ENCODE results near the gene SNAPC2.
"Not testable (repeated sequence)": the region's sequence is repeated elsewhere in the genome, so short reads cannot be mapped to it uniquely, and the experiment has no call there.

SNAPC2 gene

GRCh38 chr19:7932930-7933300 lies 12.8 kb downstream of the SNAPC2 start:
- in situ Hi-C loops (cut with MboI; ENCODE audit: low sequenced_read_pairs), result no loop called here

GRCh38 chr19:7933411-7933810 lies 13.3 kb downstream of the SNAPC2 start:
- in situ Hi-C loops (cut with MboI; ENCODE audit: low sequenced_read_pairs), result no loop called here

- in situ Hi-C loops (cut with MboI; ENCODE audit: low sequenced_read_pairs), result no loop called here
These were observed 13.9 kb downstream of the SNAPC2 start for GRCh38 chr19:7933828-7934725.

- in situ Hi-C loops (cut with MboI; ENCODE audit: low sequenced_read_pairs), result no loop called here
These were observed 14.6 kb downstream of the SNAPC2 start for GRCh38 chr19:7934766-7935165.

- in situ Hi-C loops (cut with MboI; ENCODE audit: low sequenced_read_pairs), result no loop called here
These were observed 20.7 kb downstream of the SNAPC2 start for GRCh38 chr19:7940841-7941240.

DNA sequence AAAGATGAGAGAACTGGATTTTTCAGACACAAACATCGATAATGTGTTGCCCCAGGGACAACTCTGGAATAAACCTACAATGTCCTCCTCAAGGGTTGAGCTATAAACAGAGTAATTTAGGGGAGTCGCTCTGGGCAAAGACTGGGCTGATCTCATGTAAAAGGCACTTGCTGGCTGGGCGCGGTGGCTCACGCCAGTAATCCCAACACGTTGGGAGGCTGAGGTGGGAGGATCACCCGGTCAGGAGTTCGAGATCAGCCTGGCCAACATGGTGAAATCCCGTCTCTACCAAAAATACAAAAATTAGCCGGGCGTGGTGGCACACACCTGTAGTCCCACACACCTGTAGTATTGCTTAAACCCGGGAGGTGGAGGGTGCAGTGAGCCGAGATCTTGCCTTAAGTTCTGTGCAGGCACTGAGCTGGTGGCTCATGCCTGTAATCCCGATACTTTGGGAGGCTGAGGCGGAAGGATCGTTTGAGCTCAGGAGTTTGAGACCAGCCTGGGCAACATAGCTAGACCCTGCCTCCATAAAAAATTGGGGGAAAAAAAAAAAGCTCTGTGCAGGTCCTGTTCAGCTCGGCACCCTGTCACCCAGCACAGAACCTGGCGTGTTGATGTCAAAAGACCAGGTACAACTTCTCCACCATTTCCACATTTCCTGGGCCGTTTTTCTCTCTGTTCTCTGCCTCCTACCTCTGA lies 21.9 kb downstream of the SNAPC2 start:
- in situ Hi-C loops (cut with MboI; ENCODE audit: low sequenced_read_pairs), result no loop called here

DNA sequence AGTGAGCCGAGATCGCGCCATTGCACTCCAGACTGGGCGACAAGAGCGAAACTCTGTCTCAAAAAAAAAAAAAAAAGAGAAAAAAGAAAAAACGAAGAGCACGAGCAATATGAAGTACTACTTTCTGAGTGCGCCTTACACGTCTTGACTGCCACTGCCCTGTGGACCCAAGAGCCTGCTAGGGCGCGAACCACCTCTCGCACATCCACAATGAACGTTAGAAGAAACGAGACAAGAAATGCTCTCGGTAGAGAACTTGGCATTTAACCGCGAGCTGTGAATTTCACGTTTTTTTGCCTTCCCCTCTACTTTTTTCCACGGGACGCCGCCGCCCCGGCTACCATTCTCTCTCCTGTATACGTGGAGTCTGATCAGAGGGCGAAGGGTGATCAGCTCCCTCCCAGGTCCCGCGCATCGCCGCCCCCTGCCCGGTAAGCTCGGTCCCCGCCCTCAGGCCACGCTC lies 22.9 kb downstream of the SNAPC2 start:
- in situ Hi-C loops (cut with MboI; ENCODE audit: low sequenced_read_pairs), result no loop called here

GRCh38 chr19:7943444-7944176 lies 23.5 kb downstream of the SNAPC2 start, which contains the start of gene TIMM44:
TSS of gene TIMM44 (minus strand) at chr19:7943666. CDS start at chr19:7943651, 15 bp downstream.
- in situ Hi-C loops (cut with MboI; ENCODE audit: low sequenced_read_pairs), result no loop called here

- in situ Hi-C loops (cut with MboI; ENCODE audit: low sequenced_read_pairs), result no loop called here
These were observed 24.1 kb downstream of the SNAPC2 start for GRCh38 chr19:7944177-7944761.

DNA sequence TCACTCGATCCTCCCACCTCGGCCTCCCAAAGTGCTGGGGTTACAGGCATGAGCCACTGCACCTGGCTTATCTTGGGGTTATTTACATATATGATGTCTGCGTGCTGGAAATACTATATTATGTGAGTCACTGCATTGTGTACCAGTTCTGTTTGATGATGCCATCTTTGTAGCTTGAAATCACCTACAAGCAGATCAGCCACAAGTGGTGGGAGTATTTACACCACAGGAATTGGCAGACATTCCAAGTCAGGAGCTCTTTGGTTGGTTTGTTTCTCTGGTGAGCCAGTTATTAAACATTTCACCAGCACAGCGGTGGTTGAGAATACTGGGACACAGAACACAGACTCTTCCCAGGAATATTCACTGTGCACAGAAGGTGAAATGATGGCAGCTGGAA lies 27.8 kb downstream of the SNAPC2 start:
- in situ Hi-C loops (cut with MboI; ENCODE audit: low sequenced_read_pairs), result no loop called here

DNA sequence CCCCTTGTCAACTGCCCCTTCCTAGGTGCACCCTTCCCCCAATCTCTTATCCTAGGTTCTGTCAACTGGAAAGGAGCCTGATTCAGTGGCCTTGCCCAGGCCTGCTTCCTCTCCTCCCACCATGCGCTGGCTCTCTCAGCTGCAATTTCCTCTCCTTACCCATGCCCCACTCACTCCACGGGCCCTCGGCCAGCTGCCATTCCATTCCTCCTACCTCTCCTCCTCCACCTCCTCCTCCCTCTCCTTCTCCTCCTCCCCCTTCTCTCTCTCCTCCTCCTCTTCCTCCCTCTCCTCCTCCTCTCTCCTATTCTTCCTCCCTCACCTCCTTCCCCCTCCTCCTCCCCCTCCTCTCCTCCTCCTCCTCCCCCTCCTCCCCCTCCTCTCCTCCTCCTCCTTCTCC lies 32.9 kb downstream of the SNAPC2 start:
- in situ Hi-C loops (cut with MboI; ENCODE audit: low sequenced_read_pairs), result no loop called here

- in situ Hi-C loops (cut with MboI; ENCODE audit: low sequenced_read_pairs), result no loop called here
These were observed 33.4 kb downstream of the SNAPC2 start for GRCh38 chr19:7953576-7953975.

- in situ Hi-C loops (cut with MboI; ENCODE audit: low sequenced_read_pairs), result no loop called here
These were observed 35.6 kb downstream of the SNAPC2 start for GRCh38 chr19:7955696-7956095.

- in situ Hi-C loops (cut with MboI; ENCODE audit: low sequenced_read_pairs), result no loop called here
These were observed 39.1 kb downstream of the SNAPC2 start for GRCh38 chr19:7959211-7959610.

DNA sequence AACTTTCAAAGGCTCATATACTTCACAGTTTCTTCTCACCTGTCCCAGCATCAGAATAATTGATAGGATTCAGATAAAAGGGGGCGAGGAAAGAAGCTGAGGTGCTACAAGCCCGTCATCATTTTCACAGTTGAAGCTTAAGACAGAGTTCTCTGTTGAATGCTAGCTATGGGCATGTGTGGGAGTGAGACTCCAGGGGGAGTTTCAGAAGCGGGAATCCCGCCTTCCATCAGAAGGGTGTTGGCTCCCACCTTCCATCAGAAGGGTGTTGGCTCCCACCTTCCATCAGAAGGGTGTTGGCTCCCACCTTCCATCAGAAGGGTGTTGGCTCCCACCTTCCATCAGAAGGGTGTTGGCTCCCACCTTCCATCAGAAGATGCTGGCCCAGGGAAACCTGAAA lies 40.9 kb downstream of the SNAPC2 start:
- in situ Hi-C loops (cut with MboI; ENCODE audit: low sequenced_read_pairs), result not testable (repeated sequence)

- in situ Hi-C loops (cut with MboI; ENCODE audit: low sequenced_read_pairs), result no loop called here
These were observed 41.9 kb downstream of the SNAPC2 start for GRCh38 chr19:7961920-7962626.

- in situ Hi-C loops (cut with MboI; ENCODE audit: low sequenced_read_pairs), result no loop called here
These were observed 42.6 kb downstream of the SNAPC2 start for GRCh38 chr19:7962644-7963268.

- in situ Hi-C loops (cut with MboI; ENCODE audit: low sequenced_read_pairs), result no loop called here
These were observed 43.4 kb downstream of the SNAPC2 start for GRCh38 chr19:7963566-7963965.

DNA sequence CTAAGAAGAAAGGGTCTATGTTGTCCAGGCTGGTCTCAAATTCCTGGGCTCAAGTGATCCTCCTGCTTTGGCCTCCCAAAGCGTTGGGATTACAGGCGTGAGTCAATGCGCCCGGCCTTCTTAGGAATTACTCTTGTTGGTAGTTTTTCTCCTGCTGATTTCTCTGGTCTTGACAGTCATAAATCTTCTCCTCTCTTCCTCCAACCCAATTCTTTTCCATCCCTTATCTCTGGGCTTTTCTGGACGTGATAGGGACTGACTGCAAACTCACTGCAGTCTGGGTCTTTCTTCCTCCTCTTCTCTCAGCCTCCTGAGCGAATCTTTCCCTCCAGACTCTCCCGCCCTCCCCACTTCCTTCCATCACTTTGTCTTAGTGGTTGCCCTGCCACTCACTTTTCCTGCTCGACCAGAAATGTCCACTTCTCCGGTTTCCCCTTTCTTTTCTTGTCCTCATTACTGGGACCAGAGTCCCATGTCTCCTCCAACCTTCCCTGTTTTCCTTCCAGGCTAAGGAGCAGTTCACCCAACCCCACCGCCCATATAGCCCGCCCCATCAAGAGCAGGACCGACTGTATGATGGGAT lies 45.2 kb downstream of the SNAPC2 start:
- in situ Hi-C loops (cut with MboI; ENCODE audit: low sequenced_read_pairs), result no loop called here
